Stimulated activated CD8-positive, alpha-beta memory T cell treated with anti-CD3 and anti-CD28 coated beads, Interleukin-4, amount 100 ng/mL, for 1 hour (primary cell): Measurements from ENCODE around the gene CHTF18.
A peak's percentile ranks its signal among the peaks of the same experiment; 100 is the strongest.
"Not testable (repeated sequence)": the region's sequence is repeated elsewhere in the genome, so short reads cannot be mapped to it uniquely, and the experiment has no call there.

Source experiments
- DNase-seq, 2 donors: peaks; one replicate each; pipeline ENCODE4 v3.0.0-alpha.2; 2020; ENCODE audit warnings: low read depth in 2 of 2, low spot score in 1 of 2

The CHTF18 gene

DNA sequence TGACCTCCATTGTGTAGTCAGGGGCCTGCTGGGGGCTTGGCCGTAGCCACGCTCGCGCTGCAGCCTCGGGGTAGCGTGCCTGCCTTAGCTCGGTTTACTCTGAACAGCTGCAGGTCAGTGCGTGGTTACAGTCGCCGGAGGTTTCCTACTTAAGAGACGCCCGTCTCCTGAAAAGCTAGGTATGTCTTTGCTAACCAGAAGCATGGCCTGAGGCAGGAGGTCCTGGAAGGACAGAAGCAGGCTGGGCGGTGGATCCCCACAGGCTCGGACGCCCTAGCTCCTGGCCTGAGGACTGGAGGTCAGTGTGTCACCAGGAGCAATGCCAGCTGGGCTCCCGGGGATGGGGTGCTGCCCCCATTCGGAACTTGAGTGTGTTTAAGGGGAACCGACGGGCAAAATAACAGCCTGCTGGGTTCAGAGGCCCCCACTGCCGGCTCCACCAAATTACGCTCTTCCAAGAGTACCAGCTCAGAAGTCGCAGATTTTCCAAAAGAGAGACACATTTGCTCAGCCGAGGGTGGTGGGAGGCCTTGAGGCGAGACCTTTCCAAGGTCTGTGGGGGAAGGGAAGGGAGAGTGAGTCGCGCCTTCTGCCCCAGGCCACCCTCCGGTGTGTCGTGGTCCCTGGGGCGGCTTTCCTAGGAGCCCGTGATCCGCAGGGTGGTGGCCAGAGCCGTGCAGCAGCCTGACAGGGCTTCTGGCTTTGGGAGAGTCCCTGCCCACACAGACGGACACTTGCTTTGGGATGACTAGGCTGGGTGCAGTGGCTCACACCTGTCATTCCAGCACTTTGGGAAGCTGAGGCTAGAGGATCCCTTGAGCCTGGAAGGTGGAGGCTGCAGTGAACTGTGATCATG, 16.0 kb downstream of the CHTF18 start:
- no peak for DNase-seq

DNA sequence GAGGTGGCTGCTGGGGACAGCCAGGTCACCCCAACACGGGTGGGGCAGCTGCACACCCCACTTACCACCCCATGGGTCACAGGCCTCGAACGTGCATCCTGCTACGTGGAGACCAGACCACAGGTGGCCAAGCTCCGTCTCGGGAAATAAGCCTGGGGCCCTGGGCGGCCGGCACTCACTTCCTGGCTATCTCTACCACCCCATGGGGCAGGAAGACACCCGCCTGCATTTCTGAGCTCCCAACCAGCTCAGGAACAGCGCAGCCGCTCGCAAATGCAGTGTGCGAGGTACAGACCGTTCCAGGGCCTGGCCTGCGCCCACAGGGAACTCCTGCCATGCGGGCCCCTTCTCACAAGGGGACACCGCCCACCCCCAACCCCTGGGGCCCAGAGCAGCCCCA, 17.1 kb downstream of the CHTF18 start:
- no peak for DNase-seq

DNA sequence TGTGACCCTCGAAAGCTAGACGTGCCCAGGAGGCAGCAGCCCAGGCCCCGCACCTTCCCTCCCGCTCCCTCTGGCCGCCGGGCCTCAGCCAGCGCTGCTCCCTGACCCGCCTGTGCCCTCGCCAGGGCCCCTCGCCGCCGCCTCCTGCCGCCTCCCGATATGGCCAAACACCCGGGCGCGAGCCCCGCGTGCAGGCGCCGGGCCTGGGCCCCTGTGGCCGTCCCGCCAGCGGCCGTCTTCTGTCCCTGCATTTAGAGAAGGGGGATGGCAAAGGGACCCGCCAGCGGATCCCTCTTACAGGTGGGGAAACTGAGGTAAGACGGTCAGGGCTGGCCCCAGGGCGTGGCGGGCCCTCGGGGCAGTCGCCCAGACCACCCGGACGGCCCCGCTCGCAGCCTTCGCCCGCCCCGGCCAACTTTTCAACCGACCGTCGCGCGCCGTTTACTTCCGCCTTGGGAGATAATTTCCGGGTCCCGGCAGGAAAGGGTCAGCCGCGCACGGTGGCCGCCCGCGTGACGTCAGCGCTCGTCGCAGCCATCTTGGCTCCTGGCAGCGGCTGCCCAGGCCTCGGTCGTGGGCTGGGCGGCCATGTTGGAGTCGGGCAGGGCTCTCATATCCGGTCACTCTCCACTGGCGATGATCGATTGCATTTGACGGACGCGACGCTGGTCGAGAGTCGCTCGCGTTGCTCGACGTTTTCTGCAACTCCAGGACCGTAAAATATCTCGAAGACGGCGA, 19.1 kb downstream of the CHTF18 start:
- peak; percentile 58 to 70 for DNase-seq

DNA sequence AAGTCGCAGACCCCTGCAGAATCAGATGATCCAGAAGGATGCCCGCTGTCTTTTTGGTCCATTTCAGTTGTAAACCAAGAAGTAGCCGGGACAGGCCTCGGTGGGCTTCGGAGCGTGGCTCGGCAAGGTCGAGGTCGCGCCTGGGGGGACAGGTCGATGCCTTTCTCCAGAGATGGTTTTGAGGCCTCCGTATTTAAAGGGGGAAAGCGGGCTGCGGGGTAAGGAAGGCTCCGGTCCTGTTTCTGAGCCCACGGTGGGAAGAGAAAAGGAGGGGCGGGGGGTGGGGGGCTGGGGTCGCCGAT, 19.6 kb downstream of the CHTF18 start:
- DNase-seq, result no peak

DNA sequence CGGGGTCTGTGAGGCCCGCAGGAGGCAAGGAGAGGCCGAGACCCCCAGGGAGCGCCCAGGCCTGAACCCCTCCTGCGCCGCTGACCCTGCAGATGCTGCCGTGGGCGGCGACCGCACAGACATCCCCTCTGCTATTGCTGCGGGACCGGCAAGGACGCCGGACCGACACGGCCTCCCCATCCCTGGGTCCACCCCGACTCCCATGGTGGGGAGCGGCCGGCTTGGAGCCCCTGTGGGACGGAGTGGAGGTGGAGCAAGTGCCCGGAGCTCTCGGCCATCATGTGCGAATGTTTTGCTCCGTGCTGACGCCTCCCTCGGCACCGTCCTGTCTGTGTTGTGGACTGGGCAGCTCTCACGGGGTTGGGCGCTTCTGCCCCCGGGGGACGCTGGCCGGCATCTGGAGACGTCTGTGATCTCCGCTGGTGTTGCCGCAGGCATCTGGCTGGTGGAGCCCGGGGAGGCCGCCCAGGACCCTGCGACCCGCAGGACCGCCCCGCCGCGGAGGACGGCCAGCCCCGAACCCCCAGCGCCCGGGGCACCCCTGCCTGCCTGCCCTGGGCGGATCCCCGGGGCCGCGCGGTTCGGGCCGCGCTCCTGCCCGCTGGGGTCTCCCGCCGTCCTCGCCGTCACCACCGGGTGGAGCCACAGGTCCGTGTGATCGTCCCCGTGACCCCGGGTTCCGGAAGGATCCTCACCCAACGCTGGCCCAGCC, 24.9 kb downstream of the CHTF18 start:
- DNase-seq, result peak in 1 of 2 donors; percentile 18

DNA sequence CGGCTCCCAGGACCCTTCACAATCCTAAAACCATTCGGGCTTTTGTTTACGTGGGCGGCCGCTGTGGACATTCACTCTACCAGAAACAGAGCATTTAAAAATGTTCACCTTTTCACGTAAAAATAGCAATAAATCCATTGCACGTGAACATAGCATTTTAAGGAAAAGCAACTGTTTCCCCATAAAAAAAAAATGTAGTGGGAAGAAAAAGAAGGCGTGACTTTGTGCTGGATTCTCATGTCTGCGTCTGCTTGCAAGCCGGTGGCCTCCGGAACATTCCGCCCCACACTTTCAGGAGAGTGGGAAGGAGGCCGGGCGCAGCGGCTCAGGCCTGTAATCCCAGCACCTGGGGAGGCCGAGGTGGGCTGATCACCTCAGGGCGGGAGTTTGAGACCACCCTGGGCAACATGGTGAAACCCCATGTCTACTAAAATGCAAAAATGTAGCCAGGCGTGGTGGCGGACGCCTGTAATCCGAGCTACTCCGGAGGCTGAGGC, 25.5 kb downstream of the CHTF18 start:
- no peak for DNase-seq

DNA sequence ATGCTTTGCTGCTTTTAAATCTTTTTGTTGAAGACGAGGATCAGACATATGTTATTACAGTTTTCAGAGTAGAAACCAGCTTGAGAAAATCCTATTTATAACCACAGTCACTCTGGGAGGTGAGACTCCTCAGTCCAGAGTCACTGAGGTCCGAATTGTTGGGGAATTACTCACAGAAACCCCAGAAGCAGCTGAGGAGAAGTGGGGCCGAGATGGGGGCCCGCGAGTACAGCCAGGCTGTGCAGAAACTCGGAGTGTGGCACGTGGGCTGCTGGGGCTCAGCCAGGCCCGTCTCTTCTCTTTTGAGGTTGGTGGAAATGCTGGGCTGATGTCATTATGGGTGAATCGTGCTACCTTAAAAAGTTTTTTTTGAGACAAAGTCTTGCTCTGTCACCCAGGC, 26.6 kb downstream of the CHTF18 start:
- DNase-seq, result no peak

DNA sequence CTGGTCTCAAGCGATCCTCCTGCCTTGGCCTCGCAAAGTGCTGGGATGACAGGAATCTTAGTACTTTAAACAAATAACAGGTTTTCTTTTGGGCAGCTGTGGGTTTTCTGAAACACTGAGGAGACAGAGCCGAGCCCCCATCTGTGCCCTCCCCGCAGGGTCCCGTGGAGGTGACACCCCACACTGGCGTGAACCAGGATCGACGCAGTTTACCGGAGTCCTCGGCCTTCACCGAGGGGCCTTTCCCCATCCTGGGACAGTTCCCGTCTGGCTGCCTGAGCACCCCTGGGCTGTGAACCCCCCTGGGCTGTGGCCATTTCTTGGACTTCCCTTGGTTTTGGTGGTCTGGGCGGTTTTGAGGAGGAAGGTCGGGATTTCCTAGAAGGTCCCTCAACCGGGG, 27.4 kb downstream of the CHTF18 start:
- no peak for DNase-seq

DNA sequence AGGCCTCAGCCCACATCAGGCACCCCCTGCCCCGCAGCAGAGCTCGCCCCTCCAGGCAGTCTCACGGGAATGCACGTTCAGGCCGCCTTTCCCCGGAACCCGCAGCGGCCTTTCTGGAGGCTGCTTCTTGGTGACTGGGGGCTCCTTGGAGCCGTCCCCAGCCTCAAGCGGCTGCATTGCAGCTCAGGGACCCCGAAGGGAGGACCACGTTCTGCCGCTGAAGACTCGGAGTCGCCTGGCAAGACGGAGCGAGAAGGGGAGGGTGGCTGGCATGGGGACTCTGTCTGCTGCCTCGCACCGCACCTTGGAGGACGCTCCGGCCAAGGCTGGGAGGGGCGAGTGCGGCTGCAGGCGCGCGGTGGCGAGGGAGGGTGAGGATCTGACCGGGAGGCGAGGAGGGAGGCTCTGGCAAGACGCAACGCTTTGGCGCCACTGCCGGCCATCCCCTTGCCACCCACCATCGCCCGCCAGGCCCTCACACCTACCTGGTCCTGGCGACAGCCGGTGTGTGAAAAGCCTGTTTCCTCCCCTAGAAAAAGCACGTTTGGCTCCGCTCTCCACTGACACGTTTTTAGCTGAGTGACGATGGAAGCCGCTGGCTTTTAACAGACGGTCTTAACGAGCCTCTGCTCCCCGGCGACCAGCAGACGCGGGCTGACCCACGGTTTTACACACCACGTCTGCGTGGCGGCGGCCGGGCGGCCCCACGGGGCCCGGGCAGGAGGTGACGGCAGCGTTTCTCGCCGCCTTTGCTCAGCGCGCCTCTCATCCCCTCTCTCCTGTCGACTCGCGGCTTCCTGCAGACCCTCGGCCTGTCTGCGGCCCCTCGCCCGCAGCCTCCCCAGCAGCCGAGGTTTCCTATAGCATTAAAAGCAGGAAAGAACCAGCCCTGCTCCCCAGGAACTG, 28.8 kb downstream of the CHTF18 start:
- DNase-seq, result no peak

DNA sequence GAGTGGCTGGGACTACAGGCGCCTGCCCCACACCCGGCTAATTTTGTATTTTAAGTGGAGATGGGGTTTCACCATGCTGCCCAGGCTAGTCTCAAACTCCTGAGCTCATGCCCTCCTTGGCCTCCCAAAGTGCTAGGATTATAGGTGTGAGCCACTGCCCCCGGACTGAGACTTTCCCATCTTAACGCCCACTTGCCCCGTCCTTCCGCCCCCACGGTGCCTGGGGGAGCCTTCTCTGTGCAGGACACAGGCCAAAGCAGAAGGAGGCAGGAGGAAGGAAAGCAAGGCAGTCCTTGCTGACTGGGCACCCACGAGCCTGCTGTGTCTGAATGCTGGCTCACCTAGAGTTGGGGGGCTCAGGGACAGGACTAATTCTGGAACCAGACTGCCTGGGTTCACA, 29.7 kb downstream of the CHTF18 start:
- DNase-seq, result no peak

DNA sequence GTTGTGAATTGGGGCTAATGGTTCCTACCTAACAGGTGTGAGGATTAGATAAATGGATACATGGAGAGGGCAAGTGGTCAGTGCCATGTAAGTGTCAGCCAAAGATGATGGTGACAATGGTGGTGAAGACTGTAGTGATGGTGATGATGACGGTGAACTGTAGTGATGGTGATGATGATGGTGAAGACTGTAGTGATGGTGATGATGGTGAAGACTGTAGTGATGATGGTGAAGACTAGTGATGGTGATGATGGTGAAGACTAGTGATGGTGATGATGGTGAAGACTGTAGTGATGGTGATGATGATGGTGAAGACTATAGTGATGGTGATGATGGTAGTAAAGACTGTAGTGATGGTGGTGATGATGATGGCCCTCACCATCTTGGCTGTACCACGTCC, 30.2 kb downstream of the CHTF18 start:
- no peak for DNase-seq

DNA sequence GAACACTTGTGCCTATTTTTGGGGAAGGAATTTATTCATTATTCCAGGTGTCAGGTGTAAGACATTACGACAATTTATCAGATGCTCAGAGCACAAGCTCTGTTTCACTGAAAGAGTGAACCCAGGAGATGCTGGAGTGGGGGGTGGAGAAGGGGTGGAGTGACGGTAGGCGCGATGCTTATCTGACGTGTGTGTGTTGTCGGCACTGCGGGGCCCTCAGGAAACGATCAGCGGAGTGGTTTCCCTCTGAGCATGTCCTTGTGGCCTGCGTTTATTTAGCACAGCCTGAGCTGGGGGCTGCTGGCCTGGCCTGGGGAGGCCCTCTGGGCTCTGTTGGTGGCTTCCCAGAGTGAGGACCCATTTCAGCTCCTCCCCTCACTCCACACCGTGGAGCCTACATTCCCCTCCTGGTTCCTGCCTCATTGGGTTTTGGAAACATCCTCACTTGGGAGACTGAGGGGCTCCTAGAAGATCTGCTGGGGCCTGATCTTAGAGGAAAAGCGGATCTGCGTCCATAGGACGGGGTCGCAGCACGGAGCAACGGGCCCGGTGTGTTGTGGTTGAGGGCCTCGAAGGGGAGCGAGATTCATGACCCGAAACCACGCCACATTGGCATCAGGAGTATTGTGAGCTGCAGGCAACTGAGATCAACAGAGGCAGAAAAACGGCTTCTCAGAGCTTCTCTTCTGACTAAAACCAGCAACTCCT, 31.1 kb downstream of the CHTF18 start:
- DNase-seq, result peak in 1 of 2 donors; percentile 16

DNA sequence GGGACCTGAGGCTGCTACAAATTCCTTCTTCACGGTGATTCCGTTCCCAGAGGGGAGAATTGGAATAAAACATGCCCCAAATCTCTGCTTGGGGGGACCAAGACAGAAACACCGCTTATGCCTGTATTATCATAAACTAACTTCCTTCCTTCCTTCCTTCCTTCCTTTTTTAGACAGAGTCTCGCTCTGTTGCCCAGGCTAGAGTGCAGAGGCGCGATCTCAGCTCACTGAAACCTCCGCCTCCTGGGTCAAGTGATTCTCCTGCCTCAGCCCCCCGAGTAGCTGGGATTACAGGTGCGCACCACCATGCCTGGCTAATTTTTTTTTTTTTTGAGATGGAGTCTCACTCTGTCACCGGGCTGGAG, 31.6 kb downstream of the CHTF18 start:
- DNase-seq, result not testable (repeated sequence)

DNA sequence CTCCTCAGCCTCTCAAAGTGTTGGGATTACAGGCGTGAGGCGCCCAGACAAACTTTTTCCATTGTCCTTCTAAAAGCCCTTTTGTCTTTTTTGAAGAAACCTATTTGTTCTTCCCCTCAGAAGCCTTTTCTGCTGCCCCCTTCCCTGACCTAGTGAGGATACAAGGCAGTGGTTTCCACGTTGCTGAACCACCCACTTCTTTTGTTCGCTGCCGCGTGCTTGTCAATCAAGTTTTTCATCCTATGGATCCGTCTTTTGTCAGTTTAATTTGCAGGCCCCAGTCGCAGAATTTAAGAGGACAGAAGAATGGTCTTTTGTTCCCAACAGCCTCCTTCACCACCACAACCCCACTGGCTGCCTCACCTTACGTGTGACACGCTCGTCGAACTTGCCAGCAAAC, 32.3 kb downstream of the CHTF18 start:
- no peak for DNase-seq

DNA sequence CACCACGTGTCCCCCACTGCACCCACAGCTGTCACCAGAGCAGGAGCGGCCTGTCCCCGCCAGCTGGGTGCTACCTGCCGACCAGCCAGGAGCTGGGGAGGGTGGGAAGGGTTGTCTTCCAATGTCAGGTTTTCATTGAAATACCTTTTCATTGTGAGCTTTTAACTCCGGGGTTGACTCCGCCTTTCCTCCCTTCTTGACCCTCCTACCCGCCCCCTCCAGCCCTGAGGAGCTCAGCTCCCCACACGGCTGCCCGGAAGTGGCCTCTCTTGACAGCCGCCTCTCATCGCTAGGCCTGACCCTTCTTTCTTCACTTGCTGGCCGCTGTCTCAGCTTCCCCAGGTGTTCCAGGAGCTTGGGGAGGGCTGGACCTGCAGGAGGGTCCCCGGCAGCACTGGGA, 33.3 kb downstream of the CHTF18 start:
- DNase-seq, result no peak

DNA sequence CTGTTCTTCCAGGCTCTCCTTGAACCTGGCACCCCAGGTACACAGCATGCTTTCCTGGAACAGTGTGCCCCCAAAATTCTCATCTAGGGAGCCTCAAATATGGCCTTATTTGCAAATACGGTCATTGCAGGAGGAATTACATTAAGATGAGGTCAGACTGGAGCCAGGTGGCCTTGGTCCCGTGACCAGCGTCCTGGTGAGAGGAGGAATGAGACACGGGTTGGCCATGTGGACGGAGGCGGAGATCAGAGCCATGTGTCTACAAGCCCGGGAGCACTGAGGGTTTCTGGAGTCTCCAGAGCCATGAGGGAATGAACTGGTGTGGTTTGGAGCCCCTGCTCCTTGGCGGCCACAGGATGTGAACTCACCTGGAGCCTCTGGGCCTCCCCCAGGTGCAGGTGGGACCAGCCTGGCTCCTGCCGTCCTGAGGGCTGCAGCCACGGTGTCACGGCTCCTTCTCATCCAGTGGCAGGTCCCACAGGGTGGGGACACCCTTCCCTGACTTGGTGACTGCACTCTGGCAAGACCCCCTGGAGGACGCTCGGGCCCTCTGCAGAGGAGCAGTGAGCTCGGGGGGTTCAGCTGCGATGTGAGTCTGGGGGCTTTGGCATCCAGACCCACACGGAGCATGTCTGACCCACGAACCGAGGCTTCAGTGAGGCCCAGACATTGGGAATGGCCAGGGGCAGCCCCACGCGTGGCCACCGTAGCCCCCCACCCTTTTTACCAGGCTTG, 33.9 kb downstream of the CHTF18 start:
- no peak for DNase-seq

DNA sequence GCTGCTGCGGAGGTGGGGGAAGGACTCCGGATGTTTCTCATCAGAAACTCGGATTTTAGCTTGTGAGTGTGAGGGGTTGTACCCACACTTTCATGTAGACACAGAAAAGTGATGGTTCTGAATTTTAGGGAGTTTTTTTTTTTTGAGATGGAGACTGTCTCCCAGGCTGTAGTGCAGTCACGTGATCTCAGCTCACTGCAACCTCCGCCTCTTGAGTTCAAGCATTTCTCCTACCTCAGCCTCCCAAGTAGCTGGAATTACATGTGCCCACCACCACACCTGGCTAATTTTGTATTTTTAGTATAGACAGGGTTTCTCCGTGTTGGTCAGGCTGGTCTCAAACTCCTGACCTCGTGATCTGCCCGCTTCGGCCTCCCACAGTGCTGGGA, 34.5 kb downstream of the CHTF18 start:
- no peak for DNase-seq

DNA sequence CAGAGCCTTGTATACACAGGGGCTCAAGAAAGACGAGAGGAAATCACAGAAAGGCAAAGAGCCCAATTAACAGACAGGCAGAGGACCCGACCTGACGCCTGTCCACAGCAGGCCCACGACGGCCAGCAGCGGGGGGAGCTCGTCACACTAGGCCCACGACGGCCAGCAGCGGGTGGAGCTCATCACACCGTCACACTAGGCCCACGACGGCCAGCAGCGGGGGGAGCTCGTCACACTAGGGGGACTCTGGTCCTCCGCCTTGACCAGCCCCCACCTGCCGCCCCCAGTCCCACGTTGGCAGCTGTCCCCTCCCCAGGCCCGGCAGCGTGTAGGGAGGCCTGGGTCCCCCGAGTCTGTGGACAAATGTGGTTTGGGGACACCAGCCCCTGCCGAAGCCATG, 35.8 kb downstream of the CHTF18 start:
- no peak for DNase-seq

DNA sequence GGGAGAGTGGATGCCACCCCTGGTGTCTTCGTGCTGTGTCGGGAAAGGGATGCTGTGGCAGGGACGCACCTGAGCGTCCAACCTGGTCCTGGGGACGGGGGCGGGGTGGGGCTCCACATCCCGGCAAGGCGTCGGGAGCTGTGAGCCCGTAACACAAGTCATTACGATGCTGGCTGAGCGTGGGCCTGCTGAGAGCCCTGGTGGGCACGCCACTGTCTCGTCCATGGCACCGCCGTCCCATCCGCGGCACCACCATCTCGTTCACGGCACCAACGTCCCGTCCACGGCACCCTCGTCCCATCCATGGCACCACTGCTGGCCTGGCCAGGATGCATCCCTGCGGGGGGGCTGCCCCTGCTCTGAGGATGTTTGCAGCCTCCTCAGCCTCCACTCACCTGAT, 36.2 kb downstream of the CHTF18 start:
- DNase-seq, result no peak
